Measurements from ENCODE around the gene TMEM156. TPM values are rescaled to one million over a fixed set of nuclear protein-coding genes. Genes with fewer than 3 reads are reported as not detected.
A peak's percentile ranks its signal among the peaks of the same experiment; 100 is the strongest.

Gene TMEM156
- total and polyA plus RNA-seq, 2 of the 4 experiments (the other 2 are of a cell fraction) = 0.53 to 0.54 TPM

GRCh38 chr4:39022241-39022640, 10.0 kb downstream of the TMEM156 start:
- Histone ChIP-seq H2BK20ac (ENCODE audit: low read depth, low read length) (no peak overlapping the region; the same call in 1 of the 2 replicates), H2AK9ac (replicated peaks; ENCODE audit: low read depth, low read length, poor library complexity) (no peak overlapping the region), H3K4me3 (ENCODE audit: insufficient read depth, low read depth, low read length) (no peak overlapping the region), H3K9ac (ENCODE audit: low read depth, low read length) (no peak overlapping the region), H4K20me1 (ENCODE audit: insufficient read depth, low read length) (no peaks in the 10 kb centered on the region), H3K14ac (replicated peaks; ENCODE audit: low read depth, low read length) (peak overlapping the region; percentile 25; the same call in 1 of the 2 replicates), H3K79me1 (ENCODE audit: low read depth in 1 of 2, low read length in 2 of 2) (no peaks in the 10 kb centered on the region), H3K56ac (ENCODE audit: extremely low read depth, insufficient read depth, low read length) (0 out of 2 replicates have a peak overlapping the region, but pooled peaks have one; percentile 62), H3K23ac (ENCODE audit: low read depth, low read length) (no peak overlapping the region), H2BK120ac (ENCODE audit: low read depth, low read length) (peak overlapping the region; percentile 37), H3K4ac (ENCODE audit: low read depth, low read length) (peak overlapping the region; percentile 31; the same call in 1 of the 2 replicates), H3K36me3 (ENCODE audit: control insufficient read depth, insufficient read depth, low read length) (no peaks in the 10 kb centered on the region), H3K18ac (ENCODE audit: low read depth, low read length) (peak overlapping the region; percentile 82; the same call in 1 of the 2 replicates), H2BK5ac (ENCODE audit: low read depth, low read length, poor library complexity, severe bottlenecking) (peak overlapping the region; percentile 67), H4K8ac (ENCODE audit: low read depth in 2 of 2, low read length in 2 of 2) (no peak overlapping the region), H2BK15ac (ENCODE audit: low read depth, low read length) (peak overlapping the region; percentile 75; the same call in 2 of the 3 replicates), H2AFZ (replicated peaks; ENCODE audit: low read length, poor library complexity) (no peak overlapping the region), H3K27me3 (ENCODE audit: control insufficient read depth, insufficient read depth, low read length) (no peaks in the 10 kb centered on the region), H3K9me3 (ENCODE audit: control insufficient read depth, insufficient read depth, low read length) (no peaks in the 10 kb centered on the region), H3K4me2 (ENCODE audit: low read depth, low read length) (no peak overlapping the region), H3K9me1 (ENCODE audit: insufficient read depth, low read length) (no peaks in the 10 kb centered on the region), H3K4me1 (ENCODE audit: control insufficient read depth, insufficient read depth, low read length) (peaks cover 3% of the 10 kb centered on the region; the same call in 1 of the 2 replicates), H3K27ac (ENCODE audit: insufficient read depth, low read length) (no peak overlapping the region), H4K91ac (ENCODE audit: insufficient read depth, low read depth, low read length) (no peak overlapping the region; the same call in 1 of the 2 replicates), H2AK5ac (ENCODE audit: low read depth, low read length) (no peak overlapping the region), H4K5ac (ENCODE audit: low read depth, low read length) (peak overlapping the region; percentile 70; the same call in 1 of the 2 replicates)
- WGBS, 2 experiments (ENCODE audit: extremely low coverage in 2 of 2, insufficient read length in 1 of 2) = no CpG with 5 or more reads among the region's 2 CpGs
- intact Hi-C loops (cut with micrococcal nuclease) = no loop called here
- TF ChIP-seq, protein P1, sequence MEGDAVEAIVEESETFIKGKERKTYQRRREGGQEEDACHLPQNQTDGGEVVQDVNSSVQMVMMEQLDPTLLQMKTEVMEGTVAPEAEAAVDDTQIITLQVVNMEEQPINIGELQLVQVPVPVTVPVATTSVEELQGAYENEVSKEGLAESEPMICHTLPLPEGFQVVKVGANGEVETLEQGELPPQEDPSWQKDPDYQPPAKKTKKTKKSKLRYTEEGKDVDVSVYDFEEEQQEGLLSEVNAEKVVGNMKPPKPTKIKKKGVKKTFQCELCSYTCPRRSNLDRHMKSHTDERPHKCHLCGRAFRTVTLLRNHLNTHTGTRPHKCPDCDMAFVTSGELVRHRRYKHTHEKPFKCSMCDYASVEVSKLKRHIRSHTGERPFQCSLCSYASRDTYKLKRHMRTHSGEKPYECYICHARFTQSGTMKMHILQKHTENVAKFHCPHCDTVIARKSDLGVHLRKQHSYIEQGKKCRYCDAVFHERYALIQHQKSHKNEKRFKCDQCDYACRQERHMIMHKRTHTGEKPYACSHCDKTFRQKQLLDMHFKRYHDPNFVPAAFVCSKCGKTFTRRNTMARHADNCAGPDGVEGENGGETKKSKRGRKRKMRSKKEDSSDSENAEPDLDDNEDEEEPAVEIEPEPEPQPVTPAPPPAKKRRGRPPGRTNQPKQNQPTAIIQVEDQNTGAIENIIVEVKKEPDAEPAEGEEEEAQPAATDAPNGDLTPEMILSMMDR (conservative IDR thresholded peaks at IDR 0.05; ENCODE audit: low read depth, low read length) = no peak
- TF ChIP-seq CHD1 (IDR thresholded peaks at IDR 0.05; ENCODE audit: low read depth, low read length) (no peak), FOS (IDR thresholded peaks at IDR 0.05; ENCODE audit: low read depth, low read length) (no peak), MAZ (IDR thresholded peaks at IDR 0.05; ENCODE audit: borderline replicate concordance, low read depth, low read length) (no peak), CEBPB (IDR thresholded peaks at IDR 0.05; ENCODE audit: low read depth, low read length) (no peak), RFX5 (IDR thresholded peaks at IDR 0.05; ENCODE audit: low read depth, low read length) (no peak), BHLHE40 (IDR thresholded peaks at IDR 0.05; ENCODE audit: low read depth, low read length) (no peak), MAFK (IDR thresholded peaks at IDR 0.05; ENCODE audit: low read depth, low read length) (no peak), MXI1 (IDR thresholded peaks at IDR 0.05; ENCODE audit: borderline replicate concordance, low read depth, low read length) (no peak), SMC3 (IDR thresholded peaks at IDR 0.05; ENCODE audit: low read depth, low read length) (no peak), NFE2L2 (IDR thresholded peaks at IDR 0.05; ENCODE audit: low read depth, low read length) (no peak), POLR2A (IDR thresholded peaks at IDR 0.05; ENCODE audit: low read depth, low read length) (no peak), RAD21 (IDR thresholded peaks at IDR 0.05; ENCODE audit: low read length) (no peak), RCOR1 (IDR thresholded peaks at IDR 0.05; ENCODE audit: insufficient replicate concordance, low read length) (no peak)
- TF ChIP-seq, protein P2, sequence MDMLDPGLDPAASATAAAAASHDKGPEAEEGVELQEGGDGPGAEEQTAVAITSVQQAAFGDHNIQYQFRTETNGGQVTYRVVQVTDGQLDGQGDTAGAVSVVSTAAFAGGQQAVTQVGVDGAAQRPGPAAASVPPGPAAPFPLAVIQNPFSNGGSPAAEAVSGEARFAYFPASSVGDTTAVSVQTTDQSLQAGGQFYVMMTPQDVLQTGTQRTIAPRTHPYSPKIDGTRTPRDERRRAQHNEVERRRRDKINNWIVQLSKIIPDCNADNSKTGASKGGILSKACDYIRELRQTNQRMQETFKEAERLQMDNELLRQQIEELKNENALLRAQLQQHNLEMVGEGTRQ (IDR thresholded peaks at IDR 0.05; ENCODE audit: low read depth, low read length) = no peak
- TF ChIP-seq, protein P3, sequence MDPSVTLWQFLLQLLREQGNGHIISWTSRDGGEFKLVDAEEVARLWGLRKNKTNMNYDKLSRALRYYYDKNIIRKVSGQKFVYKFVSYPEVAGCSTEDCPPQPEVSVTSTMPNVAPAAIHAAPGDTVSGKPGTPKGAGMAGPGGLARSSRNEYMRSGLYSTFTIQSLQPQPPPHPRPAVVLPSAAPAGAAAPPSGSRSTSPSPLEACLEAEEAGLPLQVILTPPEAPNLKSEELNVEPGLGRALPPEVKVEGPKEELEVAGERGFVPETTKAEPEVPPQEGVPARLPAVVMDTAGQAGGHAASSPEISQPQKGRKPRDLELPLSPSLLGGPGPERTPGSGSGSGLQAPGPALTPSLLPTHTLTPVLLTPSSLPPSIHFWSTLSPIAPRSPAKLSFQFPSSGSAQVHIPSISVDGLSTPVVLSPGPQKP (IDR thresholded peaks at IDR 0.05; ENCODE audit: borderline replicate concordance, low read depth, low read length) = no peak
- in situ Hi-C loops (cut with MboI; ENCODE audit: low sequenced_read_pairs) = no loop called here
- dilution Hi-C loops (cut with HindIII; ENCODE audit: low sequenced_read_pairs, unreplicated experiment) = no loop called here
- BruUV-seq (replicated peaks) = no TSS peak
- ChIA-PET CTCF (no interaction called here), POLR2A (ENCODE audit: unreplicated experiment) (no interaction called here)
- no peak for ATAC-seq (ENCODE audit: low read depth)
- no peak for DNase-seq

All from IMR-90 (cell line).